Neural progenitor cell (in vitro differentiated cells): ENCODE data around the gene CELSR1.

ENCODE experiments used
- EZH2 ChIP-seq: fragments of 200-600 bp; sonication (generic); IDR thresholded peaks from 2 replicates; pipeline ENCODE4 v1.6.1; 2017; ENCODE audit warnings: antibody characterized with exemption, mild to moderate bottlenecking, moderate library complexity
- EZH2phosphoT487 ChIP-seq: fragments of 200-600 bp; sonication (generic); IDR thresholded peaks from 2 replicates; pipeline ENCODE4 v1.6.1; 2017; ENCODE audit warnings: antibody characterized with exemption
- TF ChIP-seq, protein P1 (sequence below): fragments of 200-600 bp; sonication (generic); IDR thresholded peaks from 2 replicates; pipeline ENCODE4 v1.5.1; 2017; ENCODE audit warnings: antibody characterized with exemption, mild to moderate bottlenecking

DNA sequence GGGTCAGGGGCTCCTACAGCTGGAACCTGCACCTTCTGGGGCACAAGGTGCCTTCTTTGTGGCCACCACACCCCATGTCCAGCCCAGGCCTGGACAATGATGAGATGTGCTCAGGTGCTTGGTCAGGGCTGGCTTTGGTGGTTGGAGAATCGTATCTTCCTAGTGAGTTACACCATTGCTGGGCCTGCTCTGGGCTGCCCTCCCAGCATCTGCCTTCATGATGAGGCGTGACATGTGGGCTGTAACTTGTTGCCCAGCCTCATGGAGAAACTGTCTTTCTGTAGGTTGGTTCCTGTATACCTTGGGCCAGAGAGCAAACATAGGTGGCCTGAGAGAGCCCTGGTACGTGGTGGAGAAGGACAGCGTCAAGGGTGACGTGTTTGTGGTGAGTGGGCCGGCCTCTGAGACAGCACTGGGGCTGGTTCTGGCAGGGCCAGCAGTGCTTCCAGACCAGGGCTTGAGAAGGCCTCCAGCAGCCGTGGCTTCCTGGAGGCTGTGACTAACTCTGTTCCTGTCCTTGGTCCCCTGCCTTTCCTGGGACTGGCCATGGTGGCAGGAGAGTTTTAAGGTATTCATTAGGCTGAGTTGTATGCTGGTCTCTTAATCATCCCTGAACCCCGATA is 183.8 kb downstream of the CELSR1 start:
- TF ChIP-seq, protein P1, sequence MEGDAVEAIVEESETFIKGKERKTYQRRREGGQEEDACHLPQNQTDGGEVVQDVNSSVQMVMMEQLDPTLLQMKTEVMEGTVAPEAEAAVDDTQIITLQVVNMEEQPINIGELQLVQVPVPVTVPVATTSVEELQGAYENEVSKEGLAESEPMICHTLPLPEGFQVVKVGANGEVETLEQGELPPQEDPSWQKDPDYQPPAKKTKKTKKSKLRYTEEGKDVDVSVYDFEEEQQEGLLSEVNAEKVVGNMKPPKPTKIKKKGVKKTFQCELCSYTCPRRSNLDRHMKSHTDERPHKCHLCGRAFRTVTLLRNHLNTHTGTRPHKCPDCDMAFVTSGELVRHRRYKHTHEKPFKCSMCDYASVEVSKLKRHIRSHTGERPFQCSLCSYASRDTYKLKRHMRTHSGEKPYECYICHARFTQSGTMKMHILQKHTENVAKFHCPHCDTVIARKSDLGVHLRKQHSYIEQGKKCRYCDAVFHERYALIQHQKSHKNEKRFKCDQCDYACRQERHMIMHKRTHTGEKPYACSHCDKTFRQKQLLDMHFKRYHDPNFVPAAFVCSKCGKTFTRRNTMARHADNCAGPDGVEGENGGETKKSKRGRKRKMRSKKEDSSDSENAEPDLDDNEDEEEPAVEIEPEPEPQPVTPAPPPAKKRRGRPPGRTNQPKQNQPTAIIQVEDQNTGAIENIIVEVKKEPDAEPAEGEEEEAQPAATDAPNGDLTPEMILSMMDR = no peak
- TF ChIP-seq EZH2phosphoT487 (no peak), EZH2 (no peak)
